SK-N-SH (cell line): ENCODE measurements around the gene SPIB.

Experiments used
- CTCF ChIP-seq: fragments of 200-600 bp; sonication (generic); IDR thresholded peaks from 2 replicates; pipeline ENCODE4 v1.6.1; 2017; ENCODE audit warnings: antibody characterized with exemption, mild to moderate bottlenecking, moderate library complexity
- EP300 ChIP-seq, 2 experiments: IDR thresholded peaks; 2 replicates each; pipeline versions ENCODE4 v1.4.0 to v1.6.1; 2012; ENCODE audit warnings: borderline replicate concordance in 1 of 2, low read depth in 1 of 2, low read length in 1 of 2
- EZH2phosphoT487 ChIP-seq: fragments of 200-600 bp; sonication (generic); IDR thresholded peaks from 2 replicates; pipeline ENCODE4 v1.6.1; 2017; ENCODE audit warnings: low read depth, mixed run types, mild to moderate bottlenecking, antibody characterized with exemption, moderate library complexity, borderline replicate concordance
- JUND ChIP-seq: IDR thresholded peaks from 2 replicates; pipeline ENCODE4 v1.4.0; 2012
- NRF1 ChIP-seq: IDR thresholded peaks from 2 replicates; pipeline ENCODE4 v1.6.1; 2012; ENCODE audit warnings: low read depth, mild to moderate bottlenecking, low read length
- RAD21 ChIP-seq: IDR thresholded peaks from 2 replicates; pipeline ENCODE4 v1.6.1; 2012; ENCODE audit warnings: mild to moderate bottlenecking, low read length
- RFX5 ChIP-seq: IDR thresholded peaks from 2 replicates; pipeline ENCODE4 v1.6.1; 2012; ENCODE audit warnings: mild to moderate bottlenecking, improper control_type of control experiment, low read length
- SMC3 ChIP-seq: IDR thresholded peaks from 2 replicates; pipeline ENCODE4 v1.6.1; 2012; ENCODE audit warnings: low read depth, low read length, improper control_type of control experiment
- TAF1 ChIP-seq: IDR thresholded peaks from 2 replicates; pipeline ENCODE4 v1.6.1; 2012; ENCODE audit warnings: low read depth, mild to moderate bottlenecking, low read length, moderate library complexity, borderline replicate concordance
- TCF12 ChIP-seq: IDR thresholded peaks from 2 replicates; pipeline ENCODE4 v1.4.0; 2012
- TEAD4 ChIP-seq: IDR thresholded peaks from 2 replicates; pipeline ENCODE4 v1.4.0; 2012; ENCODE audit warnings: mild to moderate bottlenecking, borderline replicate concordance; ENCODE audit not compliant: insufficient read depth
- USF2 ChIP-seq: fragments of 150-350 bp; IDR thresholded peaks from 2 replicates; pipeline ENCODE4 v1.6.1; 2017; ENCODE audit warnings: antibody characterized with exemption, low read length, low read depth, borderline replicate concordance

GRCh38 chr19:50377517-50377916, 41.2 kb upstream of the SPIB start:
- no peak for TF ChIP-seq TAF1
- TF ChIP-seq EP300 (IDR thresholded peaks at IDR 0.05; ENCODE audit: borderline replicate concordance in 1 of 2, low read depth in 1 of 2, low read length in 1 of 2): no peak
- no peak for TF ChIP-seq CTCF
- TF ChIP-seq JUND: no peak
- TF ChIP-seq RFX5: no peak
- no peak for TF ChIP-seq TCF12
- TF ChIP-seq EZH2phosphoT487: no peak
- TF ChIP-seq USF2: no peak
- no peak for TF ChIP-seq SMC3
- no peak for TF ChIP-seq NRF1
- TF ChIP-seq RAD21: no peak
- TF ChIP-seq TEAD4: no peak
